ENCODE measurements around the gene CTNND1.

CTNND1 gene

DNA sequence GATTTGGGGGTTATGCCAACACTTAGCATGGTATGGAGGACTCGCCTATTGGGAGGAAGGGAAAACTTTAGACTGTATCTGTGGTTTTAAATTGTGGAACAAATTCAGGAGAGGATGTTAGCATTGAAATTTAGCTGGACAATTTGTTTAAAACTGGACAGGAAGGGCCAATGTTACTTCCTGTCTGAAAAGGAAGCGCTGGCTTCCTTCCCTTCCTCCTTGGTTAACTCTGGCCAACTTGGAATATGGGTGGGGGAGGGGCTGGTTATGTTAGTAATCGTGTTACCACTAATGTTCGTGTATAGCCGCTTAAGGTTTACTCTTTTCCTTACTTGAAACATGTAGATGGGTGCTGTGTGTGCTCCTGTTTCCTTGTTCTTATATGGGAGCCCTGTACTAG lies 13.9 kb downstream of the CTNND1 start:
- TF ChIP-seq, protein P1, sequence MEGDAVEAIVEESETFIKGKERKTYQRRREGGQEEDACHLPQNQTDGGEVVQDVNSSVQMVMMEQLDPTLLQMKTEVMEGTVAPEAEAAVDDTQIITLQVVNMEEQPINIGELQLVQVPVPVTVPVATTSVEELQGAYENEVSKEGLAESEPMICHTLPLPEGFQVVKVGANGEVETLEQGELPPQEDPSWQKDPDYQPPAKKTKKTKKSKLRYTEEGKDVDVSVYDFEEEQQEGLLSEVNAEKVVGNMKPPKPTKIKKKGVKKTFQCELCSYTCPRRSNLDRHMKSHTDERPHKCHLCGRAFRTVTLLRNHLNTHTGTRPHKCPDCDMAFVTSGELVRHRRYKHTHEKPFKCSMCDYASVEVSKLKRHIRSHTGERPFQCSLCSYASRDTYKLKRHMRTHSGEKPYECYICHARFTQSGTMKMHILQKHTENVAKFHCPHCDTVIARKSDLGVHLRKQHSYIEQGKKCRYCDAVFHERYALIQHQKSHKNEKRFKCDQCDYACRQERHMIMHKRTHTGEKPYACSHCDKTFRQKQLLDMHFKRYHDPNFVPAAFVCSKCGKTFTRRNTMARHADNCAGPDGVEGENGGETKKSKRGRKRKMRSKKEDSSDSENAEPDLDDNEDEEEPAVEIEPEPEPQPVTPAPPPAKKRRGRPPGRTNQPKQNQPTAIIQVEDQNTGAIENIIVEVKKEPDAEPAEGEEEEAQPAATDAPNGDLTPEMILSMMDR (IDR thresholded peaks at IDR 0.05; ENCODE audit: insufficient read depth, low read length, missing control alignments) = no peak
- no peak for DNase-seq (ENCODE audit: low read depth, low spot score)
- ChIA-PET CTCF (interaction anchor here (1.2 to 12.0 kb wide), 3 partner anchors 9 to 27 kb away, joined by 4 to 114 read pairs (median 5); no protein-coding TSS in a partner anchor), POLR2A (interaction anchor here (1.2 kb wide), 1 partner anchor 11 kb away, joined by 5 read pairs; no protein-coding TSS in a partner anchor)
- no peak overlapping the region for H3K4me3 ChIP-seq (ENCODE audit: low read depth, low read length)

DNA sequence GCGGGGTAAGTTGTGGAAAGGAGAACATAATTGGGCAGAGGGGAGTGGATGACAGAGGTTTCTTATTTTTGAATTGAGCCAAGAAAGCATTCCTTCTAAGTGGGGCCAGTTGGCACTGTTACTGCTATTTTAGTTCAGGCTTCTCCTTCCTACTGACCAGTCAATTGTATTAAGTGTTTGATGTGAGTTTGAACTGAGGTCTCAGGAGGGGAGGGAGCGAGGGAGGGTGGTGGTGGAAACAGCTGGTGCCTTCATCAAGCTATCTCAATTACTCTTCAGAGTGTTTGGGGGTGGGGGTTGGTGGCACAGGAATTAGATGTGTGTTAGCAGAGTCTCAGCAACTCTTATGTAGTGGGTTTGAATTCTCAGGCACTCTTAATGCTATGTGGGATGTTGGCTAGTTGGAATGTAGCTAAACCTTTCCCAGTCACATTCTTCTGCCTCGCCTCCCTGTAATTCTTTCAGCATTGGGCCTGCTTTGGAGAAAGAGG lies 14.5 kb downstream of the CTNND1 start:
- TF ChIP-seq, protein P1 (IDR thresholded peaks at IDR 0.05; ENCODE audit: insufficient read depth, low read length, missing control alignments) = no peak
- H3K4me3 ChIP-seq (ENCODE audit: low read depth, low read length) = peak overlapping the region; percentile 9; the same call in 1 of the 2 replicates
- ChIA-PET CTCF (interaction anchor here (1.1 to 12.0 kb wide), 3 partner anchors 13 to 26 kb away, joined by 3 to 114 read pairs (median 5); no protein-coding TSS in a partner anchor), POLR2A (interaction anchor here (0.8 to 1.2 kb wide), 2 partner anchors 12 to 18 kb away, joined by 4 to 5 read pairs; no protein-coding TSS in a partner anchor)
- peak; percentile 78 for DNase-seq (ENCODE audit: low read depth, low spot score)

DNA sequence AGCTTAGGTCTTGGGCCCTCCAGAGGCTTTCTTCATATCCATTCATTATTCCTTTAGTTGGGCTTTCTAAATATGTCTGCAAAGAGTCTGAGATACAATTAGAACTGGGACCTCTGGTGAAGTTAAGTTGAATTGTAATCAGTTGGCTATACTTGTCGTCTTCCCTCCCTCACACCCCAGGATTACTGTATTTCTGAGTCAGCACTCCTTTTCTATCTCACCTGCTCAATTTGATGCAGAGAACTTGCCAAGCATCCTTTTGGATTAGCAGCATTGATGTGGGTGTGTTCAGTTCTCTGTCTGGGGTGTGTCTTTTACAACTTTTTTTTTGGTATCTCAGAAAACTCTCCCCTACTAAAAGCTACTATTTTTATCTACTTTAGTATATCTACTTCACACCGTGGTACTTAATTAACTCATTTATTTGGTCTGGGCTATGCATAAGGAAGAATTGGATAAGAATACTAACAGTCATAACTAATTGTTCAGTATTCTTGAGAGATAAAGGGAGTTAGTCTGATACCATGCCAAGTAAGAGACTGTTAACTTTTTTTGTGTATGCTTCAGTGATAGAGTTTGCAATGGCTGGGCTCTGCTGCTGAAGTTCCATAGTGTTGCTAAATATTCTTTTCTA lies 15.1 kb downstream of the CTNND1 start:
- H3K4me3 ChIP-seq (ENCODE audit: low read depth, low read length) = no peak overlapping the region
- no peak for DNase-seq (ENCODE audit: low read depth, low spot score)
- CTCF ChIA-PET = interaction anchor here (1.1 to 12.0 kb wide), 3 partner anchors 14 to 25 kb away, joined by 3 to 114 read pairs (median 5); no protein-coding TSS in a partner anchor
- TF ChIP-seq, protein P1 (IDR thresholded peaks at IDR 0.05; ENCODE audit: insufficient read depth, low read length, missing control alignments) = no peak
- POLR2A ChIA-PET = interaction anchor here (0.8 to 1.2 kb wide), 2 partner anchors 12 to 19 kb away, joined by 4 to 5 read pairs; no protein-coding TSS in a partner anchor

DNA sequence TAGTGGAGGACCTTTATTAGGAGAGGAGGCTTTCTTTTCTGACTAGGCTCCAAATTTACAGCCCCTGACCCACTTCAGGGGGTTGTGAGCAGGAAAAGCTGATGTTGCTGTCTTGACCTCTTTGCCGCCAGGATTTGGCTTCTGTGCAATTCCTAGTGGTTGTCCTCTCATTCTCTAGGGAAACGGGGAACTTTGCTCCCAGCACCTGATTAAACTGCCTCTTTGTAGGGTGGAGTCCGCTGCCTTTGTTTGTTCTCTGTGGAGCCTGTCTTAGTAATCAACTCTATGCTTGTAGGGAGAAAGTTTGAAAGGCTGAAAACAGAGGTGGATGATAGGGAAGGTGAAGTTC lies 16.3 kb downstream of the CTNND1 start:
- H3K4me3 ChIP-seq (ENCODE audit: low read depth, low read length) = peak overlapping the region; percentile 45
- no peak for DNase-seq (ENCODE audit: low read depth, low spot score)
- TF ChIP-seq, protein P1 (IDR thresholded peaks at IDR 0.05; ENCODE audit: insufficient read depth, low read length, missing control alignments) = no peak
- ChIA-PET CTCF (interaction anchor here (1.2 to 12.0 kb wide), 4 partner anchors 15 to 734 kb away, joined by 3 to 114 read pairs (median 22); partner anchors contain the start of gene CTNND1), POLR2A (interaction anchor here (1.3 to 2.1 kb wide), 3 partner anchors 9 to 17 kb away, joined by 5 to 14 read pairs (median 6); partner anchors contain the start of gene CTNND1)

DNA sequence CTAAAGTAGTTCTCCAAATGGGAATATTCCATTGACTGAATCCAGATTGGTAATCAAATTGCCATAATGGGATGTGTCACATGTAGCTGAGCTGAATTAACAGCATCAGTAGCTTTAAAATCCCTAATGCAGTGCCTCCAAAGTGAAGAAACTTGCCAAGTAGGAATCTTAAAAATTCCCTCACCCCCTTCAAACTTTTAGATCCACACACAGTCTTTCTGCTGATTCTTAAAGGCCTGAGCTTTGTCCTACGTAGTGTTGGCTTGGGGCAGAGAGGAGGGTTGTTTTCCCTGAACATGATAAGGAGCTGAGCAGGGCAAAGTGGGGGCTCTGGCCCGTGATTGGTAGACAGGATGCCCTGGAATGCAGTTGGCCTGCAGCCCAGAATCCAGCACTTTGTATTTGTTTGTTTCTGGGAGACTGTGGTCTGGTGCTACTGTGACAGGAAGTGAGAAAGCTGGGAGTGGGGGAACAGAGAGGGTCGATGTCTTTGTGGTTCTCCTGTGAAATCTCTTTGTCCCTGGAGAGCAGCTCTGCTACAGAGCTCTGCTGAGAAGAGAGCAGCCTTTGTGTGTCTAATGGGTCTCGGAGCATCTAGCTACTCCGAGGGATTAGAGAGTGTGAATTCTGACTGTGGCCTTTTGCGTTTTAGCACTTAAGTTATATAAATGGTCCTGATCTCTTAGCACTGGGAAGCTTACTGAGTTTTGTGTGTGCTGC lies 16.9 kb downstream of the CTNND1 start:
- ChIA-PET POLR2A (interaction anchor here (1.0 to 2.1 kb wide), 5 partner anchors 8 to 17 kb away, joined by 4 to 14 read pairs (median 5); partner anchors contain the start of gene CTNND1), CTCF (interaction anchor here (1.2 to 12.0 kb wide), 6 partner anchors 15 to 734 kb away, joined by 3 to 114 read pairs (median 4); partner anchors contain the start of gene CTNND1)
- H3K4me3 ChIP-seq (ENCODE audit: low read depth, low read length) = peak overlapping the region; percentile 45
- TF ChIP-seq, protein P1 (IDR thresholded peaks at IDR 0.05; ENCODE audit: insufficient read depth, low read length, missing control alignments) = no peak
- peak; percentile 94 for DNase-seq (ENCODE audit: low read depth, low spot score)
